ENCODE measurements around the gene ZNF276.
A peak's percentile ranks its signal among the peaks of the same experiment; 100 is the strongest.
"Not testable (repeated sequence)": the region's sequence is repeated elsewhere in the genome, so short reads cannot be mapped to it uniquely, and the experiment has no call there.

ZNF276 gene, protein sequence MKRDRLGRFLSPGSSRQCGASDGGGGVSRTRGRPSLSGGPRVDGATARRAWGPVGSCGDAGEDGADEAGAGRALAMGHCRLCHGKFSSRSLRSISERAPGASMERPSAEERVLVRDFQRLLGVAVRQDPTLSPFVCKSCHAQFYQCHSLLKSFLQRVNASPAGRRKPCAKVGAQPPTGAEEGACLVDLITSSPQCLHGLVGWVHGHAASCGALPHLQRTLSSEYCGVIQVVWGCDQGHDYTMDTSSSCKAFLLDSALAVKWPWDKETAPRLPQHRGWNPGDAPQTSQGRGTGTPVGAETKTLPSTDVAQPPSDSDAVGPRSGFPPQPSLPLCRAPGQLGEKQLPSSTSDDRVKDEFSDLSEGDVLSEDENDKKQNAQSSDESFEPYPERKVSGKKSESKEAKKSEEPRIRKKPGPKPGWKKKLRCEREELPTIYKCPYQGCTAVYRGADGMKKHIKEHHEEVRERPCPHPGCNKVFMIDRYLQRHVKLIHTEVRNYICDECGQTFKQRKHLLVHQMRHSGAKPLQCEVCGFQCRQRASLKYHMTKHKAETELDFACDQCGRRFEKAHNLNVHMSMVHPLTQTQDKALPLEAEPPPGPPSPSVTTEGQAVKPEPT

DNA sequence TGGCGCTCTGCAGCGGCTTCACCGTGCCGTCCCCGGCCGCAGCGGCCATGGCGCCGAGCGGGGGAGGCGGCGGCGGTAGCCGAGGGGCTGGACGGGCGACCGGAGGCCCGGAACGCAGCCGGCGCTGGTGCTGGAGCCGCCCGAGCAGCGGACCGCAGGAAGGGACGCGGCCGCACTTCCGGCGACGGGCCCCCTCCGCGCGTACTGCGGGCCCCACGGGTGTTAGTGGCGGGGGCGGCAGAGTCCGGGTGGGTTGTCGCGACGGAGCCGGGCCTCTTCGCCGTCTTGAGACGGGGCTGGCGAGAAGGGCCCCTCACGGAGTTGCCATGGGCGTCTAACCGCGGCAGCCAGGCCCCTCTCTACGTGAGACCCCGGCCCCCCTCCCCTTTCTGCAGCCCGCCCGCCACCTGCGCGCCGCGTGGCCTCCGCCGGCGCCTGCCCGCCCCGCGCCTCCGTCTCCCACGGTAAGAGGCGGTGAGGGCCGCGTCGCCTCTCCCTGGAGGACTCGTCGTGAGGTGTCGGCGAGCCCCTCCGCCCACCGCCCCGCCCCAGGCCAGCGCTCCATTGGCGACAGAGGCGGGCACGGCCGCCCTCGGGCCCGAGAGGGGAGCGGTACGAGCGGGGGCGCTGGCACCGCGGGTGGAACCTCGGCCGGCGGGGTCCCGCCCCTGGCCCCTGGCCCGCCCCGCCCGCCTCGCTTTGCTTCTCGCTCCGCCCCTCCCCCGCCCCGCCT, at the start of gene ZNF276, which contains the start of gene VPS9D1:
ZNF276 (plus strand) TSS at position 725 of the 733 bp plus-strand sequence. CDS start 104 bp downstream, outside the sequence.
VPS9D1 (minus strand) TSS at position 86 of the 733 bp plus-strand sequence; CDS start at position 49, 37 bp downstream.
- Mint-ChIP-seq H3K27me3 (no peaks in the 10 kb centered on the region), H3K4me3 (peak within 1 kb of the TSS; percentile 87), H3K9me3 (no peaks in the 10 kb centered on the region), H3K4me1 (ENCODE audit: low read depth) (peaks cover 56% of the 10 kb centered on the region), H3K36me3 (ENCODE audit: low read depth) (peaks cover 30% of the 10 kb centered on the region), H3K27ac (peak within 1 kb of the TSS; percentile 83)

DNA sequence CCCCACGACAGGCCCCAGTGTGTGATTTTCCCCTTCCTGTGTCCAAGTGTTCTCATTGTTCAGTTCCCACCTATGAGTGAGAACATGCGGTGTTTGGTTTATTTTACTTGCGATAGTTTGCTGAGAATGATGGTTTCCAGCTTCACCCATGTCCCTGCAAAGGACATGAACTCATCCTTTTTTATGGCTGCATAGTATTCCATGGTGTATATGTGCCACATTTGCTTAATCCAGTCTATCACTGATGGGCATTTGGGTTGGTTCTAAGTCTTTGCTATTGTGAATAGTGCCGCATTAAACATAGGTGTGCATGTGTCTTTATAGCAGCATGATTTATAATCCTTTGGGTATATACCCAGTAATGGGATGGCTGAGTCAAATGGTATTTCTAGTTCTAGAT, 49.8 kb upstream of the ZNF276 start:
- not testable (repeated sequence) for H3K36me3 Mint-ChIP-seq (ENCODE audit: low read depth); H3K27ac Mint-ChIP-seq; H3K4me1 Mint-ChIP-seq (ENCODE audit: low read depth); H3K27me3 Mint-ChIP-seq; H3K9me3 Mint-ChIP-seq; H3K4me3 Mint-ChIP-seq

DNA sequence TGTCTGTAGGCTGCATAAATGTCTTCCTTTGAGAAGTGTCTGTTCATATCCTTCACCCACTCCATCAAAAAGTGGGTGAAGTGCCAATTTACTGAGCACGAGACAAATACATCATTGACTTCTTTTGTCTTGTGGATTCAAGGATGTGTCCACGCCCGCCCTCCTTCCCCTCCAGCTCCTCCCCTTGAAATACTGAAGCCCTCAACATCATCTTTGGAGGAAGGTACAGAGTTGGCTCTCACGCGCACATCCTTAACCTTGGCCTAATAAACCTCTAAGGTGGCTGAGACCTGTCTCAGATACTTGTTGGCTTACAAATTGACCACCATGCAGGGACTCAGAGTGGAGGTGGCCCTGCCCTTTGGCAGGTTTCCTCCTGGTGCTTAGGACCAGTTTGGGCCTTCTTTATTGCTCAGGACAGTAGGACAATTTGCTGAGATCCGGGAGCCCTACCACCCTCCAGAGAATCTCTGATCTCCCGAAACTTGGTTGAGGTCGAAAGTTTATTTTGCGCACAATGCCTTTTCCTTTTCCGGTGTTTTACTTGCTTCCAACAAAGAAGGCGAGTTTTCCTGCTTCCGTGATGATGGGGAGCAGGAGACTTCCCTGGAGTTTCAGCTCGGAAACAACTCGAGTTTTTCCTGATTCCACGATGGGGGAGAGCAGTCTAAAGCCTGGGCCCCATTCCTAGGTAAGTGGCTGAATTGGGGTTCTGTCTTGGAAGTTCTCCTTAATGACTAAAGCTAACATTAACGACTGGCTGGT, 49.0 kb upstream of the ZNF276 start:
- H3K27me3 Mint-ChIP-seq, result no peaks in the 10 kb centered on the region
- H3K4me3 Mint-ChIP-seq, result no peak overlapping the region
- H3K27ac Mint-ChIP-seq, result no peak overlapping the region

DNA sequence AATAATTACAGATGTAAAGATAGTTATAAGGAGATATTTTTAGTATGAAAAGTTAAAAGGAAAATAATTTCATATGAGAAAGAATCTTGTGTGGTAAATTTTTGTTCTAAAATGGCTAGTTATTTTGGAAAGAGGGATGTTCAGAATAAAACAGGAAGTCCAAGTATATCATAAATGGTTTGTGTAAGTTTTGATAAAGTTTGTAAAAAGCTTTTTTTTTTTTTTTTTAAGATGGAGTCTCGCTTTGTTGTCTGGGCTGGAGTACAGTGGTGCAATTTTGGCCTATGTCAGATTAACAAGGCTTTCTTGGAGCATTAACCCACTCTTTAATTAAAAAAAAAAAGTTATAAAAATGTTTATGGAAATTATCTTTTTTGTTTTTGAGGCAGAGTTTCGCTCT, 43.1 kb upstream of the ZNF276 start:
- H3K27ac Mint-ChIP-seq, result no peak overlapping the region
- H3K4me3 Mint-ChIP-seq, result no peak overlapping the region
- H3K27me3 Mint-ChIP-seq, result no peaks in the 10 kb centered on the region
- no peaks in the 10 kb centered on the region for H3K9me3 Mint-ChIP-seq
- no peaks in the 10 kb centered on the region for H3K4me1 Mint-ChIP-seq (ENCODE audit: low read depth)
- H3K36me3 Mint-ChIP-seq (ENCODE audit: low read depth), result no peaks in the 10 kb centered on the region

More for the DNA sequence above, 49.0 kb upstream of the ZNF276 start:
- H3K4me1 Mint-ChIP-seq (ENCODE audit: low read depth), result peaks cover 9% of the 10 kb centered on the region
- no peaks in the 10 kb centered on the region for H3K9me3 Mint-ChIP-seq
- no peaks in the 10 kb centered on the region for H3K36me3 Mint-ChIP-seq (ENCODE audit: low read depth)

DNA sequence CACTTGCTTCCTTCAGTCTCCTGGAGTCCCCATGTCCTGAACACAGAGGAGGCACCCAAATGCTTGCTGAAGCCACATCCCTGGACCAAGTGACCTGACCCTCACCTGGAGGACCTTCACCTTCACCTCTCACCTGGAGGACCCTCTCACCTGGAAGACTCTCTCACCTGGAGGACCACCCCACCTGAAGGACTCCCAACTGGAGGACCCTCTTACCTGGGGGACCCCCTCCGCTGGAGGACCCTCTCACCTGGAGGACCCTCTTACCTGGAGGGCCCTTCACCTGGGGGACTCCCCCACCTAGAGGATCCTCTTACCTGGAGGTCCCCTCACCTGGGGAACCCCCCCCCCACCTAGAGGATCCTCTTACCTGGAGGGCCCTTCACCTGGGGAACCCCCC, 35.4 kb upstream of the ZNF276 start:
- no peaks in the 10 kb centered on the region for H3K9me3 Mint-ChIP-seq

DNA sequence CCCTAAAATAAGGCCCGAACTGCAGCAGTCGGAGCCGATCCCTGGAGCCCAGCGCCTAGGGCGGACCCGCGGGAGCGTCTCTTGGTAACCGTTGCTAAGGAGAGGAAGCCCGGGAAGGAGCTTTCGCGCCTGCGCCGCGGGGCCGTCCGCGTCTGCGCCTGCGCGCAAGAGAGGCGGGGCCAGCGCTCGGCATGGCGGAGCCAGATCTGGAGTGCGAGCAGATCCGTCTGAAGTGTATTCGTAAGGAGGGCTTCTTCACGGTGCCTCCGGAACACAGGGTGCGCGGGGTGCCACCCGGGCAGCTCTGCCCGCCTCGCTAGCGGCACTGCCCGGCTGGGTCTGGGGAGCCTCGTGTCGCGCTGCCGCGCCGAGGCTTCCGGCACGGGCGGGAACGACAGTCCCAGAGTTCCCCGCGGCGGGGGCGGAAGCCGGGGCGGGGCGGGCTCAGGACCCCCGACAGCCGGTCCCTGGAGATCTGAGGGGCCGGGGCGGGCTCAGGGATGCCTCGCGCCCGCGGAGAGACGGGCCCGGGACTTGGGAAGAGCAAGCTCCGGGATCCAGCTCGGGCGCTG, 34.7 kb upstream of the ZNF276 start, which contains the start of gene CDK10:
CDK10 (plus strand) TSS at position 170 of the 572 bp plus-strand sequence; CDS start at position 192, 22 bp downstream.
- Mint-ChIP-seq H3K4me3 (peak within 1 kb of the TSS; percentile 90), H3K27me3 (no peaks in the 10 kb centered on the region), H3K27ac (peak within 1 kb of the TSS; percentile 92), H3K9me3 (no peaks in the 10 kb centered on the region), H3K4me1 (ENCODE audit: low read depth) (peaks cover 19% of the 10 kb centered on the region), H3K36me3 (ENCODE audit: low read depth) (peaks cover 19% of the 10 kb centered on the region)

More for the DNA sequence above, 35.4 kb upstream of the ZNF276 start:
- peaks cover 19% of the 10 kb centered on the region for H3K36me3 Mint-ChIP-seq (ENCODE audit: low read depth)
- peaks cover 19% of the 10 kb centered on the region for H3K4me1 Mint-ChIP-seq (ENCODE audit: low read depth)
- H3K4me3 Mint-ChIP-seq, result peak overlapping the region; percentile 90
- H3K27ac Mint-ChIP-seq, result no peak overlapping the region
- no peaks in the 10 kb centered on the region for H3K27me3 Mint-ChIP-seq

DNA sequence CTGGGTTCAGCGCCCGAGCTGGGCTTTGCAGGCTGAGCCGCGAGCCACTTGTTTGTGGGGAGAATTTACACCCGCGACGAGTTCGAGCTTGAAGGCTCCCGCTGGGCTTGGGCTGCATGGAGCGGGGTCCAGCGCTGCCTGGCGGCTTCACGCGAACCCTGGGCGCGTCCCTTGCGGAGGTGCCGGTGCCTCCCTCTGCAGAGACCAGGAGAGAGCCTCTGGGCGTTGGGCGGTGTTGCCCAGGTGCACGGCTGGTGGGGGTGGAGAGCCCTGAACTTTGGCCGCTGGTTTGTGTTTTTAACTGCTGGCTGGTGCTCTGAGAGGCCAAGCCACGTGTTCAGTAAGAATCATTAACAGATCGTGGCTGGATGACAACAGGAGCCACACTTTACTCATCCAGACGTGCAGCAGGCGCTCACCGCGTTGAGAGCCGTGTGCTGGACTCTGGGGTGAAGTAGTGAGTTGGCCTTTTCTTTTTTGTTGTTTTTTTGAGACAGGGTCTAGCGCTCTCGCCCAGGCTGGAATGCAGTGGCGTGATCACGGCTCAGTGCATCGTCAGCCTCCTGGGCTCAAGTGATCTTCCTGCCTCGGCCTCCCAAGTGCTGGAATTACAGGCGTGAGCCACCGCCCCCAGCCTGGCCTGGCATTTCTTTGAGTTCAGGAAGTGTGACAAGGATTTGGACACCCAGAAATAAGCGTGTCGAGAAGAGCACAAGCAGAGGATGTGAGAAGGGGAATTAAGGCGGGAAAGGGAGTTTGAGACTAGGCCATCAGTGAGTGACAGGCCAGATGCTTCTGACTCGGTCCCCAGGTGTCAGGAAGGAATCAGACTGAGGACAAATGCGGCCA, 34.0 kb upstream of the ZNF276 start:
- Mint-ChIP-seq H3K27ac (peak overlapping the region; percentile 89), H3K36me3 (ENCODE audit: low read depth) (peaks cover 19% of the 10 kb centered on the region), H3K9me3 (no peaks in the 10 kb centered on the region), H3K4me1 (ENCODE audit: low read depth) (peaks cover 19% of the 10 kb centered on the region), H3K4me3 (peak overlapping the region; percentile 90), H3K27me3 (no peaks in the 10 kb centered on the region)

DNA sequence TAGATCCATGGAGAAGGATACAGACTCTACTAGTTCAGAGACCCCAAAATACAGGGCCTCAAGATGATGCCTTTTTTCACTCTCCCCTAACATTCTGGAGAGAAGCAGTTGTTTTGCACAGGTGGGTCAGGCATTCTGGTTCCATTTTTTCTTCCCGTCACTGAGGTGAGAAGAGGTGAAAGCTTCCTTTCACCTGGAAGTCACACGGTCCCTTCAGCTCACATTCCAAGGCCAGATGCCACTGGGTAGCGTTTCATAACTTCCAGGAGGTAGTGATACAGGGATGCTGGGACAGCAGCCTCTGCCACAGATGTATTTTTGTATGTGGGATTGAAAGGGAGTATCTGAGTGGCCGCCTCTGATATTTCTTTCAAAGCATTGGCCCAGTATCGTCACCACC, 32.9 kb upstream of the ZNF276 start:
- Mint-ChIP-seq H3K4me3 (peak overlapping the region; percentile 90), H3K36me3 (ENCODE audit: low read depth) (peaks cover 22% of the 10 kb centered on the region), H3K4me1 (ENCODE audit: low read depth) (peaks cover 19% of the 10 kb centered on the region), H3K27ac (peak overlapping the region; percentile 40), H3K9me3 (no peaks in the 10 kb centered on the region), H3K27me3 (no peaks in the 10 kb centered on the region)

DNA sequence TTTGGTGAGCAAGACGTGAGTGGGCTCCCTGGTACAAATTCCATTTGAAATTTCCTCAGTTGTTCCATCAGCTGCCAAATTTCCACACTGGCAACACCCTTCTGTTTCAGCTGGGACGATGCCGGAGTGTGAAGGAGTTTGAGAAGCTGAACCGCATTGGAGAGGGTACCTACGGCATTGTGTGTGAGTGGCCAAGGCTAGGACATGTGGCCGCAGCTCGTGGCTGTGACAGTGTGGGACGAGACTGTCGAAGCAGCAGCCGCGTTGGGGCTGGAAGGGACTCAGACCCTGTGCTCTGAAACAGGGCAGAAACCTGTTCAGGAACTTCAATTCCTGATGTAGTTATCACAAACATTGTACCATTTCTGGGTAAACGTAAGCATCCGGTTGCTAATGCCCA, 32.2 kb upstream of the ZNF276 start:
- H3K9me3 Mint-ChIP-seq, result no peaks in the 10 kb centered on the region
- no peak overlapping the region for H3K4me3 Mint-ChIP-seq
- peaks cover 19% of the 10 kb centered on the region for H3K4me1 Mint-ChIP-seq (ENCODE audit: low read depth)

DNA sequence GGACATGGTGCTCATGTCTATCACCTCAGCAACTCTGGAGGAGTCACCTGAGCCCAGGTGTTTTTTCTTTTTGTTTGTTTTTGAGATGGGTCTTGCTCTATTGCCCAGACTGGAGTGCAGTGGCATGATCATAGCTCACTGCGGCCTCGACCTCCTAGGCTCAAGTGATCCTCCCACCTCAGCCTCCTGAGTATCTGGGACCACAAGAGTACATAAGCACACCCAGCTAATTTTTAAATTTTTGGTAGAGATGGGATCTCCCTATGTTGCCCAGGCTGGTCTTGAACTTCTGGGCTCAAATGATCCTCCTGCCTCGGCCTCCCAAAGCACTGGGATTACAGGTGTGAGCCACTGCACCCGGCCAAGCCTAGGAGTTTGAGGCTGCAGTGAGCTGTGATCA, 31.7 kb upstream of the ZNF276 start:
- Mint-ChIP-seq H3K36me3 (ENCODE audit: low read depth) (peaks cover 29% of the 10 kb centered on the region), H3K4me1 (ENCODE audit: low read depth) (peaks cover 19% of the 10 kb centered on the region)
- H3K9me3 Mint-ChIP-seq, result not testable (repeated sequence)

More for the DNA sequence above, 32.2 kb upstream of the ZNF276 start:
- Mint-ChIP-seq H3K27ac (no peak overlapping the region), H3K27me3 (no peaks in the 10 kb centered on the region), H3K36me3 (ENCODE audit: low read depth) (peaks cover 29% of the 10 kb centered on the region)

DNA sequence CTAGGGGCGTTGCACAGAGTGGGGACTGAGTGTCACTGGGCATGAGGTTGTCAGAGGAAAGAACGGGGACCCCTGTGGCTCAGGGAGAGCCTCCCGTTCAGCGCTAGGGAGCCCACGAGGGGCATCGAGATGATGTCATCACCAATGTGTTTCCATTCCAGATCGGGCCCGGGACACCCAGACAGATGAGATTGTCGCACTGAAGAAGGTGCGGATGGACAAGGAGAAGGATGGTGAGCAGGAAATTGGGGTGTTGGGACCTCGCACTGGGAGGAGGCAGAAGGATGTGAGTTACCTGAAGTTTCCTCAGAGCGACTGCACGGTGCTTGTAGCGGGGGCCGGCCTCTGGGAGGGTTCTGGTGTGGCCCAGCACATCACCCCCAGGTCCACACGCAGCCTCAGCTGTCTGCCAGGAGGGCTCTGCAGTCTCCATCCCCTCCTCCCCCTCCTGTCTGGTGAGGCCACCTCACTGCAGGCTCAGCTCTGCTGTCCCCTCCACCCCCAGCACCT, 30.9 kb upstream of the ZNF276 start:
- no peaks in the 10 kb centered on the region for H3K9me3 Mint-ChIP-seq
- H3K4me1 Mint-ChIP-seq (ENCODE audit: low read depth), result peaks cover 21% of the 10 kb centered on the region
- no peak overlapping the region for H3K4me3 Mint-ChIP-seq
- H3K27ac Mint-ChIP-seq, result no peak overlapping the region
- no peaks in the 10 kb centered on the region for H3K27me3 Mint-ChIP-seq
- peaks cover 32% of the 10 kb centered on the region for H3K36me3 Mint-ChIP-seq (ENCODE audit: low read depth)

More for the DNA sequence above, 31.7 kb upstream of the ZNF276 start:
- not testable (repeated sequence) for H3K27ac Mint-ChIP-seq, H3K4me3 Mint-ChIP-seq, H3K27me3 Mint-ChIP-seq

DNA sequence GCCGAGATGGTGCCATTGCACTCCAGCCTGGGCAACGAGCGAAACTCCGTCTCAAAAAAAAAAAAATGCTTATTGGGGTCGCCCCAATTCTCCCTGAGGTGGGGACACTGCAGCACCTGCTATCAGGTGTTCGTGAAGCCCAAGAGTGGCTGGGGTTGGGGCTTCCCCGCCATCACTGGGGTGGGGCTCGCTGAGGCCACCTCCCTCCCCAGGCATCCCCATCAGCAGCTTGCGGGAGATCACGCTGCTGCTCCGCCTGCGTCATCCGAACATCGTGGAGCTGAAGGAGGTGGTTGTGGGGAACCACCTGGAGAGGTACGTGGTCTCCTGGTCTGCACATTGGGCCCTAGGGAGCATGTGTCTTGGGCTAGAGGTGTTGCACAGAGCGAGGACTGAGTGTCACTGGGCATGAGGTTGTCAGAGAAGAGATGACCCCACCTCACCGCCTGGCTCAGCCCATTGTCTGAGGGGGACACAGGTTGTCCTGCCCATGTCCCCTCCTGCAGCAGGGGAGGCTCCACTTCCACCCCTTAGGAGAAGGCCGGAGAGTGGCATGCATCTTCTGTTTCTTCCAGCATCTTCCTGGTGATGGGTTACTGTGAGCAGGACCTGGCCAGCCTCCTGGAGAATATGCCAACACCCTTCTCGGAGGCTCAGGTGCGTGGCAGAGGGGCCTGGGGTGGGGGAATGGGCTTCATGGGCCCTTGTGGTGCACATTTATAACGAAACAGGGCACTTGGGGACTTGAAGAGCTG, 29.9 kb upstream of the ZNF276 start:
- Mint-ChIP-seq H3K4me3 (no peak overlapping the region), H3K4me1 (ENCODE audit: low read depth) (peaks cover 26% of the 10 kb centered on the region), H3K27ac (no peak overlapping the region), H3K27me3 (no peaks in the 10 kb centered on the region), H3K36me3 (ENCODE audit: low read depth) (peaks cover 33% of the 10 kb centered on the region), H3K9me3 (no peaks in the 10 kb centered on the region)
